ENCODE results near the gene AADACL2. TPM values are rescaled to one million over a fixed set of nuclear protein-coding genes. Genes with fewer than 3 reads are reported as not detected.

AADACL2 gene
- total RNA-seq, 4 donors from 2014 or later, result 0.21 TPM; not detected in 3

DNA sequence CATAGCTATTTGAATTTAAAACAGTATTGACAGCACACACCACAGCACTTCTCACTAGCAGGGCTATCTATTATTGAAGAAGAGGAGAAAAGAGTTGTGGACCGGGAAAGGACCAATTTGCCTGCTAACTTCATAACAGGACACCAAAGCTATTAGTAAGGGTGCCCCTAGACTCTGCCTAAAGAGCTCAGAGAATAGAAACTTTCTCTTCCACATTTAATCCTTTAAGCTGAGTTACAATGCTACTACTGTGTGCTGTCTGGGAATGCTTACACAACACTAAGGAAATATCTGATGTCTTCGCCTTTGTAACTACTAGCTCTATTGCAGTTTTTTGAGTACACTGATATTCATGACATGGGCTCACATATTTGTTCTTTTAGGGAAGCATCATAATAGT, 66.7 kb downstream of the AADACL2 start:
- TF ChIP-seq POLR2A (IDR thresholded peaks at IDR 0.05) (no peak), EP300 (IDR thresholded peaks at IDR 0.05) (no peak), CTCF (IDR thresholded peaks at IDR 0.05) (no peak)
- peaks cover 0 to 3% (median 0%) of the 10 kb centered on the region in 4 donors for H3K4me1 ChIP-seq
- DNase-seq (ENCODE audit: low spot score in 2 of 2), result no peak
- H3K27me3 ChIP-seq, result no peaks in the 10 kb centered on the region
- H3K9me3 ChIP-seq, result no peaks in the 10 kb centered on the region
- H3K4me3 ChIP-seq, result no peak overlapping the region
- 44 to 51% methylated on average over 2 of the region's 2 CpGs for WGBS, 2 donors
- H3K36me3 ChIP-seq, result no peaks in the 10 kb centered on the region
- no peak overlapping the region for H3K27ac ChIP-seq

- H3K4me1 ChIP-seq, result peaks cover 0 to 3% (median 0%) of the 10 kb centered on the region in 4 donors
- H3K4me3 ChIP-seq, result no peak overlapping the region
- H3K36me3 ChIP-seq, result no peaks in the 10 kb centered on the region
- WGBS, 2 donors, result 24 to 33% methylated on average over 1 of the region's 1 CpG
- H3K27ac ChIP-seq, result no peak overlapping the region
- DNase-seq (ENCODE audit: low spot score in 2 of 2), result no peak
- H3K9me3 ChIP-seq, result peaks cover 0 to 12% (median 0%) of the 10 kb centered on the region in 4 donors
- no peaks in the 10 kb centered on the region for H3K27me3 ChIP-seq
- TF ChIP-seq POLR2A (IDR thresholded peaks at IDR 0.05) (no peak), EP300 (IDR thresholded peaks at IDR 0.05) (no peak), CTCF (IDR thresholded peaks at IDR 0.05) (no peak)
Measured at GRCh38 chr3:151804267-151804666, 70.5 kb downstream of the AADACL2 start.

GRCh38 chr3:151806838-151807237, 73.1 kb downstream of the AADACL2 start:
- H3K9me3 ChIP-seq, result peaks cover 0 to 13% (median 0%) of the 10 kb centered on the region in 4 donors
- no peak for TF ChIP-seq CTCF (IDR thresholded peaks at IDR 0.05)
- no peak for TF ChIP-seq POLR2A (IDR thresholded peaks at IDR 0.05)
- TF ChIP-seq EP300 (IDR thresholded peaks at IDR 0.05), result no peak
- H3K27ac ChIP-seq, result no peak overlapping the region
- H3K4me1 ChIP-seq, result no peaks in the 10 kb centered on the region
- no peak for DNase-seq (ENCODE audit: low spot score in 2 of 2)
- no peak overlapping the region for H3K4me3 ChIP-seq
- H3K36me3 ChIP-seq, result no peaks in the 10 kb centered on the region
- WGBS, 2 donors, result 92% methylated on average over 15 of the region's 15 CpGs
- no peaks in the 10 kb centered on the region for H3K27me3 ChIP-seq

Other genes with a start within 250 kb of the AADACL2 start
- not detected for gene AADAC, start 80.2 kb downstream of the AADACL2 start, total RNA-seq
- gene SUCNR1, start 139.7 kb downstream of the AADACL2 start, total RNA-seq, result under 1 TPM in 3 of 4 donors, not detected in 1; 0.60 to 0.87 (median 0.84) TPM

All from tibial nerve (tissue), 4 donors.